Measurements from ENCODE around the gene EFNB3. TPM values are rescaled to one million over a fixed set of nuclear protein-coding genes. Genes with fewer than 3 reads are reported as not detected.

Gene EFNB3
- total and polyA plus RNA-seq, 10 of the 15 experiments (the other 5 are each of a cell fraction or from before 2014, with no cell fraction given), result 0.01 to 0.13 (median 0.04) TPM; not detected in 5

DNA sequence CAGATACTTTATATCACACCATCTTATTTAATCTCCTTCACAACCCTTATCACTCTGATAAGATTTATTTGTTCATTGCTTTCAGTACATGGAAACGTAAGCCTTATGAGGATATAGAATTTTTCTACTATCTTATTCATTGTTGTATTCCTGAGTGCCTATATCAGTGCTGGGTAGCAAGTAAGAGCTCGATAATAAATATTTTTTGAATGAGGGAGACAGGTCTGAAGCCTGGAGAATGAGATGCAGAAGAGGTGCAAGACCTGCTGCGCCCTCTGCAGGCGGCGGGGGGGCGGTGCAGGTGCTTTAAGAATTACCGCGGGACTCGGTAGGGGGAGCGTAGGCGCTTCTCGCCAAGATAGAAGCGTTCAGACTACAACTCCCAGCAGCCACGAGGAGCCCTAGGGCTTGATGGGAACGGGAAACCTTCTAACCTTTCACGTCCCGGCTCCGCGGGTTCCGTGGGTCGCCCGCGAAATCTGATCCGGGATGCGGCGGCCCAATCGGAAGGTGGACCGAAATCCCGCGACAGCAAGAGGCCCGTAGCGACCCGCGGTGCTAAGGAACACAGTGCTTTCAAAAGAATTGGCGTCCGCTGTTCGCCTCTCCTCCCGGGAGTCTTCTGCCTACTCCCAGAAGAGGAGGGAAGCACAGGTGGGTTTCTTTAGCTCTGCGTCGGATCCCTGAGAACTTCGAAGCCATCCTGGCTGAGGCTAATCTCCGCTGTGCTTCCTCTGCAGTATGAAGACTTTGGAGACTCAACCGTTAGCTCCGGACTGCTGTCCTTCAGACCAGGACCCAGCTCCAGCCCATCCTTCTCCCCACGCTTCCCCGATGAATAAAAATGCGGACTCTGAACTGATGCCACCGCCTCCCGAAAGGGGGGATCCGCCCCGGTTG, 16.8 kb upstream of the EFNB3 start, which contains the start of gene WRAP53:
Gene WRAP53 (plus strand): TSS at position 570 of the 900 bp plus-strand sequence. CDS start 172 bp downstream, at position 742.
- peaks cover 58% of the 10 kb centered on the region for H3K79me2 ChIP-seq (ENCODE audit: control insufficient read depth, insufficient read depth, low read length)
- no peaks in the 10 kb centered on the region for H3K27me3 ChIP-seq (replicated peaks in 1 of 2; ENCODE audit: control insufficient read depth in 2 of 2, insufficient read depth in 2 of 2, low read length in 1 of 2)
- intact Hi-C loops (cut with micrococcal nuclease; ENCODE audit: unreplicated experiment), result loop anchor here (5.0 to 10.0 kb wide), 5 partner anchors 76 to 383 kb away; partner anchors contain the start of genes CYB5D1, EIF5A, FXR2 and NAA38
- FAIRE-seq (peak; percentile 94), DNase-seq (ENCODE audit: low read depth, low spot score) (peak; percentile 85), ATAC-seq (peak; percentile 90)
- in situ Hi-C loops (cut with MboI), result no loop called here
- H3K4me1 ChIP-seq (ENCODE audit: control insufficient read depth, insufficient read depth, low read length), result peaks cover 12% of the 10 kb centered on the region
- 1% methylated on average over 48 of the region's 51 CpGs for WGBS (ENCODE audit: insufficient coverage, insufficient replicate concordance, low lambda C conversion rate, missing lambda C conversion rate)
- BruUV-seq (replicated peaks), result TSS peak; percentile 76
- ChIA-PET CTCF (interaction anchor here (0.6 to 6.4 kb wide), 57 partner anchors 11 to 642 kb away, joined by 3 to 128 read pairs (median 5); partner anchors contain the start of genes ACAP1, EFNB3, FXR2 and MPDU1), SMC1A (ENCODE audit: uncharacterized antibody, unreplicated experiment) (interaction anchor here (0.7 to 5.1 kb wide), 23 partner anchors 9 to 408 kb away, joined by 3 to 42 read pairs (median 6); partner anchors contain the start of genes ATP1B2, MPDU1, NEURL4 and SAT2), POLR2A (interaction anchor here (0.6 to 4.3 kb wide), 29 partner anchors 32 to 474 kb away, joined by 3 to 35 read pairs (median 6); partner anchors contain the start of genes ACAP1, ATP1B2, CD68 and FXR2), RAD21 (ENCODE audit: unreplicated experiment) (interaction anchor here (0.5 to 4.0 kb wide), 32 partner anchors 32 to 695 kb away, joined by 3 to 43 read pairs (median 4); partner anchors contain the start of genes ACAP1, ATP1B2, CD68 and FXR2)
- peak within 1 kb of the TSS; percentile 98 for H3K4me2 ChIP-seq (ENCODE audit: control insufficient read depth, insufficient read depth)
- H2AFZ ChIP-seq (ENCODE audit: control insufficient read depth, low read depth, low read length), result peak within 1 kb of the TSS; percentile 98
- H3K36me3 ChIP-seq (ENCODE audit: control insufficient read depth in 2 of 2, insufficient read depth in 2 of 2, low read length in 1 of 2), result peaks cover 0 to 9% of the 10 kb centered on the region in 2 experiments; a peak in 1 of 4 replicates
- H3K9ac ChIP-seq (ENCODE audit: control insufficient read depth, insufficient read depth, low read length), result peak within 1 kb of the TSS; percentile 100
- H3K9me3 ChIP-seq (replicated peaks; ENCODE audit: control insufficient read depth, insufficient read depth, low read length), result no peaks in the 10 kb centered on the region
- H4K20me1 ChIP-seq (ENCODE audit: control insufficient read depth, insufficient read depth), result no peaks in the 10 kb centered on the region
- H3K27ac ChIP-seq (ENCODE audit: control insufficient read depth, insufficient read depth), result peak within 1 kb of the TSS; percentile 100
- H3K4me3 ChIP-seq, result peak within 1 kb of the TSS; percentile 92
- TF ChIP-seq SMAD5 (IDR thresholded peaks at IDR 0.05; ENCODE audit: low read depth), result peak; percentile 72; the same call in 1 of the 2 replicates
- TF ChIP-seq, protein P1, sequence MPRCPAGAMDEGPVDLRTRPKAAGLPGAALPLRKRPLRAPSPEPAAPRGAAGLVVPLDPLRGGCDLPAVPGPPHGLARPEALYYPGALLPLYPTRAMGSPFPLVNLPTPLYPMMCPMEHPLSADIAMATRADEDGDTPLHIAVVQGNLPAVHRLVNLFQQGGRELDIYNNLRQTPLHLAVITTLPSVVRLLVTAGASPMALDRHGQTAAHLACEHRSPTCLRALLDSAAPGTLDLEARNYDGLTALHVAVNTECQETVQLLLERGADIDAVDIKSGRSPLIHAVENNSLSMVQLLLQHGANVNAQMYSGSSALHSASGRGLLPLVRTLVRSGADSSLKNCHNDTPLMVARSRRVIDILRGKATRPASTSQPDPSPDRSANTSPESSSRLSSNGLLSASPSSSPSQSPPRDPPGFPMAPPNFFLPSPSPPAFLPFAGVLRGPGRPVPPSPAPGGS (IDR thresholded peaks at IDR 0.05; ENCODE audit: borderline replicate concordance, insufficient read depth, low read depth, low read length, poor library complexity, severe bottlenecking), result no peak
- TF ChIP-seq, protein P2, sequence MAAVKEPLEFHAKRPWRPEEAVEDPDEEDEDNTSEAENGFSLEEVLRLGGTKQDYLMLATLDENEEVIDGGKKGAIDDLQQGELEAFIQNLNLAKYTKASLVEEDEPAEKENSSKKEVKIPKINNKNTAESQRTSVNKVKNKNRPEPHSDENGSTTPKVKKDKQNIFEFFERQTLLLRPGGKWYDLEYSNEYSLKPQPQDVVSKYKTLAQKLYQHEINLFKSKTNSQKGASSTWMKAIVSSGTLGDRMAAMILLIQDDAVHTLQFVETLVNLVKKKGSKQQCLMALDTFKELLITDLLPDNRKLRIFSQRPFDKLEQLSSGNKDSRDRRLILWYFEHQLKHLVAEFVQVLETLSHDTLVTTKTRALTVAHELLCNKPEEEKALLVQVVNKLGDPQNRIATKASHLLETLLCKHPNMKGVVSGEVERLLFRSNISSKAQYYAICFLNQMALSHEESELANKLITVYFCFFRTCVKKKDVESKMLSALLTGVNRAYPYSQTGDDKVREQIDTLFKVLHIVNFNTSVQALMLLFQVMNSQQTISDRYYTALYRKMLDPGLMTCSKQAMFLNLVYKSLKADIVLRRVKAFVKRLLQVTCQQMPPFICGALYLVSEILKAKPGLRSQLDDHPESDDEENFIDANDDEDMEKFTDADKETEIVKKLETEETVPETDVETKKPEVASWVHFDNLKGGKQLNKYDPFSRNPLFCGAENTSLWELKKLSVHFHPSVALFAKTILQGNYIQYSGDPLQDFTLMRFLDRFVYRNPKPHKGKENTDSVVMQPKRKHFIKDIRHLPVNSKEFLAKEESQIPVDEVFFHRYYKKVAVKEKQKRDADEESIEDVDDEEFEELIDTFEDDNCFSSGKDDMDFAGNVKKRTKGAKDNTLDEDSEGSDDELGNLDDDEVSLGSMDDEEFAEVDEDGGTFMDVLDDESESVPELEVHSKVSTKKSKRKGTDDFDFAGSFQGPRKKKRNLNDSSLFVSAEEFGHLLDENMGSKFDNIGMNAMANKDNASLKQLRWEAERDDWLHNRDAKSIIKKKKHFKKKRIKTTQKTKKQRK (IDR thresholded peaks at IDR 0.05; ENCODE audit: low read depth, low read length), result no peak
- TF ChIP-seq, protein P3, sequence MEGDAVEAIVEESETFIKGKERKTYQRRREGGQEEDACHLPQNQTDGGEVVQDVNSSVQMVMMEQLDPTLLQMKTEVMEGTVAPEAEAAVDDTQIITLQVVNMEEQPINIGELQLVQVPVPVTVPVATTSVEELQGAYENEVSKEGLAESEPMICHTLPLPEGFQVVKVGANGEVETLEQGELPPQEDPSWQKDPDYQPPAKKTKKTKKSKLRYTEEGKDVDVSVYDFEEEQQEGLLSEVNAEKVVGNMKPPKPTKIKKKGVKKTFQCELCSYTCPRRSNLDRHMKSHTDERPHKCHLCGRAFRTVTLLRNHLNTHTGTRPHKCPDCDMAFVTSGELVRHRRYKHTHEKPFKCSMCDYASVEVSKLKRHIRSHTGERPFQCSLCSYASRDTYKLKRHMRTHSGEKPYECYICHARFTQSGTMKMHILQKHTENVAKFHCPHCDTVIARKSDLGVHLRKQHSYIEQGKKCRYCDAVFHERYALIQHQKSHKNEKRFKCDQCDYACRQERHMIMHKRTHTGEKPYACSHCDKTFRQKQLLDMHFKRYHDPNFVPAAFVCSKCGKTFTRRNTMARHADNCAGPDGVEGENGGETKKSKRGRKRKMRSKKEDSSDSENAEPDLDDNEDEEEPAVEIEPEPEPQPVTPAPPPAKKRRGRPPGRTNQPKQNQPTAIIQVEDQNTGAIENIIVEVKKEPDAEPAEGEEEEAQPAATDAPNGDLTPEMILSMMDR (IDR thresholded peaks at IDR 0.05 in 2 of 3, conservative IDR thresholded peaks at IDR 0.05 in 1 of 3; ENCODE audit: control insufficient read depth in 2 of 3, extremely low read depth in 1 of 3, insufficient read depth in 1 of 3, low read depth in 3 of 3, low read length in 3 of 3), result peak; percentile 97 to 99 (median 99)
- TF ChIP-seq, protein P4, sequence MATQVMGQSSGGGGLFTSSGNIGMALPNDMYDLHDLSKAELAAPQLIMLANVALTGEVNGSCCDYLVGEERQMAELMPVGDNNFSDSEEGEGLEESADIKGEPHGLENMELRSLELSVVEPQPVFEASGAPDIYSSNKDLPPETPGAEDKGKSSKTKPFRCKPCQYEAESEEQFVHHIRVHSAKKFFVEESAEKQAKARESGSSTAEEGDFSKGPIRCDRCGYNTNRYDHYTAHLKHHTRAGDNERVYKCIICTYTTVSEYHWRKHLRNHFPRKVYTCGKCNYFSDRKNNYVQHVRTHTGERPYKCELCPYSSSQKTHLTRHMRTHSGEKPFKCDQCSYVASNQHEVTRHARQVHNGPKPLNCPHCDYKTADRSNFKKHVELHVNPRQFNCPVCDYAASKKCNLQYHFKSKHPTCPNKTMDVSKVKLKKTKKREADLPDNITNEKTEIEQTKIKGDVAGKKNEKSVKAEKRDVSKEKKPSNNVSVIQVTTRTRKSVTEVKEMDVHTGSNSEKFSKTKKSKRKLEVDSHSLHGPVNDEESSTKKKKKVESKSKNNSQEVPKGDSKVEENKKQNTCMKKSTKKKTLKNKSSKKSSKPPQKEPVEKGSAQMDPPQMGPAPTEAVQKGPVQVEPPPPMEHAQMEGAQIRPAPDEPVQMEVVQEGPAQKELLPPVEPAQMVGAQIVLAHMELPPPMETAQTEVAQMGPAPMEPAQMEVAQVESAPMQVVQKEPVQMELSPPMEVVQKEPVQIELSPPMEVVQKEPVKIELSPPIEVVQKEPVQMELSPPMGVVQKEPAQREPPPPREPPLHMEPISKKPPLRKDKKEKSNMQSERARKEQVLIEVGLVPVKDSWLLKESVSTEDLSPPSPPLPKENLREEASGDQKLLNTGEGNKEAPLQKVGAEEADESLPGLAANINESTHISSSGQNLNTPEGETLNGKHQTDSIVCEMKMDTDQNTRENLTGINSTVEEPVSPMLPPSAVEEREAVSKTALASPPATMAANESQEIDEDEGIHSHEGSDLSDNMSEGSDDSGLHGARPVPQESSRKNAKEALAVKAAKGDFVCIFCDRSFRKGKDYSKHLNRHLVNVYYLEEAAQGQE (IDR thresholded peaks at IDR 0.05; ENCODE audit: low read depth, low read length), result no peak
- TF ChIP-seq, protein P5, sequence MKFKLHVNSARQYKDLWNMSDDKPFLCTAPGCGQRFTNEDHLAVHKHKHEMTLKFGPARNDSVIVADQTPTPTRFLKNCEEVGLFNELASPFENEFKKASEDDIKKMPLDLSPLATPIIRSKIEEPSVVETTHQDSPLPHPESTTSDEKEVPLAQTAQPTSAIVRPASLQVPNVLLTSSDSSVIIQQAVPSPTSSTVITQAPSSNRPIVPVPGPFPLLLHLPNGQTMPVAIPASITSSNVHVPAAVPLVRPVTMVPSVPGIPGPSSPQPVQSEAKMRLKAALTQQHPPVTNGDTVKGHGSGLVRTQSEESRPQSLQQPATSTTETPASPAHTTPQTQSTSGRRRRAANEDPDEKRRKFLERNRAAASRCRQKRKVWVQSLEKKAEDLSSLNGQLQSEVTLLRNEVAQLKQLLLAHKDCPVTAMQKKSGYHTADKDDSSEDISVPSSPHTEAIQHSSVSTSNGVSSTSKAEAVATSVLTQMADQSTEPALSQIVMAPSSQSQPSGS (IDR thresholded peaks at IDR 0.05; ENCODE audit: low read length), result no peak
